ENCODE measurements around the gene CEP57L1.
"Not testable (repeated sequence)": the region's sequence is repeated elsewhere in the genome, so short reads cannot be mapped to it uniquely, and the experiment has no call there.

CEP57L1 gene

GRCh38 chr6:109112663-109113062, 17.4 kb downstream of the CEP57L1 start:
- not testable (repeated sequence) for DNase-seq (ENCODE audit: low spot score)

- no peak for DNase-seq (ENCODE audit: low spot score)
These were observed 22.2 kb downstream of the CEP57L1 start for GRCh38 chr6:109117346-109118035.

DNA sequence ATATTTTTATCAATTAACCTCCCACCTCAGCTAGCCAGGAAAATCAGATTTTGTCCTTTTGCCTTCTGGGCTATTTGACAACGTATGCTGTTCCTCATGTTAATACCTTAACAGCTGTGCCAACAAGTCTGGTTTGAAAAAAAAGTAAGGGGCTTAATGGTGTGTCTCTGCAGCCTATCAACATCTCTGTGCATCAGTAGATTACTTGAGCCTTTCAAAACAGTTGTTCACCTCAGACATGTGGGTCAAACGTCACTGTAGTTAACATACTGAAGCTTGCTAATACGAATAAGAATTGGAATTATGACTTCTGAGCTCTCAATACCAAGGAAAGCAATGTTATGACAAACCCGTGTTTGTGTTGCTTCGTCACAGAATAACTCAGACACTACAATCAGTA, 23.0 kb downstream of the CEP57L1 start:
- no peak for DNase-seq (ENCODE audit: low spot score)

- no peak for DNase-seq (ENCODE audit: low spot score)
These were observed 23.6 kb downstream of the CEP57L1 start for GRCh38 chr6:109118871-109119354.

GRCh38 chr6:109121411-109121810, 26.1 kb downstream of the CEP57L1 start:
- DNase-seq (ENCODE audit: low spot score): no peak

DNA sequence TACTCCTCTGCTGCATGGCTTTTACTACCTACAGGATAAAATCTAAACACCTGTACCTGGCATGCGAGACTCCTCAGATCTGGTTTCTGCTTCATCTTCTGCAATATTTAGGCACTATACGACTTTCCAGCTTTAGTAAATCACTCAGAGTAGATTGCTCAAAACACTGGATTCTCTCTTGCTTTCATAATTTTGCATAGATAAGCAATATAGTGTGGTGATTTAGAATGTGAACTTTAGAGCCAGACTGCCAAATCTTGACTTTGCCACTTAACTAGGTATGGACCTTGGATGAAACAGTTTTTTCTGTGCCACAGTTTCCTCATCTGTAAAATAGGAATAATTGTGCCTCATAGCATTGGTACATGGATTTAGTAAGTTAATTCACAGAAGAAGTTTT, 28.9 kb downstream of the CEP57L1 start:
- DNase-seq (ENCODE audit: low spot score): no peak

DNA sequence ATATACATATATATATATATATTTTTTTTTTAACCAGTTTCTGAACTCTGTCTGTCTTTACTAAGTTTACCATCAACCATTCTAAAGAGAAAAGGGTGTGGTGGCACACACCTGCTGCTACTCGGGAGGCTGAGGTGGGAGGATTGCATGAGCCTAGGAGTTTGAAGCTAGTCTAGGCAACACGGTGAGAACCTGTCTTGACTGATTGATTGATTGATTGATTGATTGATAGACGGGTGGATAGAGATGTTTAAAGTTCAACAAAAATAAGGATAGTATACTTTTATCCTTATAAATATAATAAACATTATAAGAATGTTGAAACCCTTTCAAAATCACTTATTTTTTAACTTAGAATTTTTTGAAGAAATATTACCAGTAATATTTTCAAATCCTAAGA, 30.2 kb downstream of the CEP57L1 start:
- DNase-seq (ENCODE audit: low spot score): no peak

DNA sequence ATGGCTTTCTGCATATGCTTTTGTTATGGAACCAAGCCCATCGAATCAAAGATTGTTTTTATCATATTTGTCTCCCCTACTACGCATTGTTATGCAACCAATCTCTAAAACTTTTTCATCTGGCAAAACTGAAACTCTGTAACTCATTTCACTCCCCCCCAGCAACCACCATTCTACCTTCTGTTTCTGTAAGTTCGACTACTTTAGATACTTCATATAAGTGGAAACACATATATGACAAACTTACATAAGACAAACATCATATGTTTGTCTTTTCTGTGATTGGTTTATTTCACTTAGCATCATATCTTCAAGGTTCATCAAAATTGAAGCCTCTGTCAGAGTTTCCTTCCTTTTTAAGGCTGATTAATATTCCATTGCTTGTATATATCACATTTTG, 34.8 kb downstream of the CEP57L1 start:
- no peak for DNase-seq (ENCODE audit: low spot score)

DNA sequence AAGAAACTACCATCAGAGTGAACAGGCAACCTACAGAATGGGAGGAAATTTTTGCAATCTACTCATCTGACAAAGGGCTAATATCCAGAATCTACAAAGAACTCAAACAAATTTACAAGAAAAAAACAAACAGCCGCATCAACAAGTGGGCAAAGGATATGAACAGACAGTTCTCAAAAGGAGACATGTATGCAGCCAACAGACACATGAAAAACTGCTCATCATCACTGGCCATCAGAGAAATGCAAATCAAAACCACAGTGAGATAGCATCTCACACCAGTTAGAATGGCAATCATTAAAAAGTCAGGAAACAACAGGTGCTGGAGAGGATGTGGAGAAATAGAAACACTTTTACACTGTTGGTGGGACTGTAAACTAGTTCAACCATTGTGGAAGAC, 40.3 kb downstream of the CEP57L1 start:
- DNase-seq (ENCODE audit: low spot score): not testable (repeated sequence)

GRCh38 chr6:109136039-109136438, 40.7 kb downstream of the CEP57L1 start:
- not testable (repeated sequence) for DNase-seq (ENCODE audit: low spot score)

DNA sequence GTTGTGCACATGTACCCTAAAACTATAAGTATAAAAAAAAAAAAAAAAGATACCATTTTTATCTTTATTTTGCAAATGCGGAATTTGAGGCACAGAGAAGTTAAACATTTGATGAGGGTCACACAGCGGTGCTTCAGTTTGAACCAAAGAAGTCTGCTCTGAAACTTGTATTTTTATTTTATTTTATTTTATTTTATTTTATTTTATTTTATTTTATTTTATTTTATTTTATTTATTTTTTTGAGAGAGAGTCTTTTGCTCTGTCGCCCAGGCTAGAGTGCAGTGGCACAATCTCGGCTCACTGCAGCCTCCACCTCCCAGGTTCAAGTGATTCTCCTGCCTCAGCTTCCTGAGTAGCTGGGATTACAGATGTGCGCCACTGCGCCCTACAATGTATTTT, 41.2 kb downstream of the CEP57L1 start:
- not testable (repeated sequence) for DNase-seq (ENCODE audit: low spot score)

DNA sequence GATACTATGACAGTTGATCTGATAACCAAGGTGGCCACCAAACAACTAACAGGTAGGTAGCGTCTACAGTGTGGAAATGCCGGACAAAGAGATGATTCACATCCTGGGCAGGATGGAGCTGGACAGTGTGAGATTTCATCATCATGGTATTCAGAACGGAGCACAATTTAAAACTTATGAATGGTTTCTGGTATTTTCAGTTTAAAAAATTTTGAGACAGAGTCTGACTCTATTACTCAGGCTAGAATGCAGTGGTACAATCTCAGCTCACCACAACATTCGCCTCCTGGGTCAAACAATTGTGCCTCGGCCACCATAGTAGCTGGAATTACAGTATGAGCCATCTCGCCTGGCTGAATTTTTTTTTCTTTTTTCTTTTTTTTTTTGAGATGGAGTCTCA, 43.8 kb downstream of the CEP57L1 start:
- DNase-seq (ENCODE audit: low spot score): peak; percentile 13

DNA sequence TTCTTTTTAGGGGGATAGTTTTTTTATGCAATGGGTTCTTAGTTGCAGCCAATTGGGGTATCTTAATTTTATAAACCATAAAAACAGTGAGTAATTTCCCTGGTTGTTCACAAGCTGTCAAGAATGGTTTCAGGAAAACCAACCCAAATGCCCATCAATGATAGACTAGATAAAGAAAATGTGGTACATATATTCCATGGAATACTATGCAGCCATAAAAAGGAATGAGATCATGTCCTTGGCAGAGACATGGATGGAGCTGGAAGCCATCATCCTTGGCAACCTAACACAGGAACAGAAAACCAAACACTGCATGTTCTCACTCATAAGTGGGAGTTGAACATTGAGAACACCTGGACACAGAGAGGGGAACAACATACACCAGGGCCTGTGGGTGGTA, 46.8 kb downstream of the CEP57L1 start:
- not testable (repeated sequence) for DNase-seq (ENCODE audit: low spot score)

GRCh38 chr6:109143191-109143590, 47.9 kb downstream of the CEP57L1 start:
- no peak for DNase-seq (ENCODE audit: low spot score)

DNA sequence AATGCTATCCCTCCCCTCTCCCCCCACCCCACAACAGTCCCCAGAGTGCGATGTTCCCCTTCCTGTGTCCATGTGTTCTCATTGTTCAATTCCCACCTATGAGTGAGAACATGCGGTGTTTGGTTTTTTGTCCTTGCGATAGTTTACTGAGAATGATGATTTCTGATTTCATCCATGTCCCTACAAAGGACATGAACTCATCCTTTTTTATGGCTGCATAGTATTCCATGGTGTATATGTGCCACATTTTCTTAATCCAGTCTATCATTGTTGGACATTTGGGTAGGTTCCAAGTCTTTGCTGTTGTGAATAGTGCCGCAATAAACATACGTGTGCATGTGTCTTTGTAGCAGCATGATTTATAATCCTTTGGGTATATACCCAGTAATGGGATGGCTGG, 52.9 kb downstream of the CEP57L1 start:
- not testable (repeated sequence) for DNase-seq (ENCODE audit: low spot score)

- DNase-seq (ENCODE audit: low spot score): not testable (repeated sequence)
These were observed 53.4 kb downstream of the CEP57L1 start for GRCh38 chr6:109148716-109149115.

DNA sequence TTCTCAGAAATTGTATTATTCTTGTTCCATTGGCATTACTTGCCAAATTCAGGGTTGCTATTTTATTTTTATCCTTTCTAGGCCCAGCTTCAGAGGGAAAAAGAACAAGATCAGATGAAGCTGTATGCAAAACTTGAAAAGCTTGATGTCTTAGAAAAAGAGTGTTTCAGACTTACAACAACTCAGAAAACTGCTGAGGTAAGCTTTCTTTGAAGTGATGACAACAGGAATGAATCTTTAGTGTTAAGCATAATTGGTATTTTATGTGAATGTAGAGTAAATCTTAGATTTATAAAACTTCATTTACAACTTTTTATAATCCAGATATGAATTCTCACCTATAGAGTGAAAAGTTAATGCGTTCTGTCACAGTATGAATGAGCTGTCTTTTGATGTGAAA, 58.4 kb downstream of the CEP57L1 start:
- DNase-seq (ENCODE audit: low spot score): no peak

GRCh38 chr6:109164331-109164730, 69.0 kb downstream of the CEP57L1 start:
- DNase-seq (ENCODE audit: low spot score): no peak

DNA sequence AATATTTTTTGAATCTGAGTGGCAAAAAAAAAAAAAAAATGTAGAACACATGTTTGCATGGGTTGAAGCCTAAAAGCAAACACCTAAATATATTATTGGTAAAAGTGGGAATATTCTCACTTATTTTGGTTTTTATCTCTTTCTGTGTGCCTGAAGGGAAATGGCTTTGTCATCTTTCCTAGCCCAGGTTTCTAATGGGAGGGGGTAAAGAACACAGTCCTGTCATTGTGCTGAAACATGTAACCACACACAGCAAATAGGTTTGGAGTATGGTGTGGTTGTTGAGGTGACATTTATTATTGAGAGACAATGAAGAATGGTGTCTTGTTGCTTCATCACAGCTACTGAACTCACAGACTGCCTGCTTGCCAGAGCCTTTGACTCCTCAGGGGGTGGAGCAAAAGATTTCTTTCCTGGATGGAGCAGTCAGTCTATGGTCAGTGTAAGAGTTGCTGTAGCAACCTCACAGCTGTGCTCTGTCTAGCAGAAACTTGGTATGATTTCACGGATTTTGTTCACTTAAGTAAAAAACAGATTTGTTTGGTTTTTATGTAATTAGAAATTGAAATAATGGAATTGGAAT, 70.2 kb downstream of the CEP57L1 start:
- DNase-seq (ENCODE audit: low spot score): no peak

- no peak for DNase-seq (ENCODE audit: low spot score)
These were observed 71.4 kb downstream of the CEP57L1 start for GRCh38 chr6:109166673-109167072.

GRCh38 chr6:109167562-109167961, 72.3 kb downstream of the CEP57L1 start:
- DNase-seq (ENCODE audit: low spot score): no peak

DNA sequence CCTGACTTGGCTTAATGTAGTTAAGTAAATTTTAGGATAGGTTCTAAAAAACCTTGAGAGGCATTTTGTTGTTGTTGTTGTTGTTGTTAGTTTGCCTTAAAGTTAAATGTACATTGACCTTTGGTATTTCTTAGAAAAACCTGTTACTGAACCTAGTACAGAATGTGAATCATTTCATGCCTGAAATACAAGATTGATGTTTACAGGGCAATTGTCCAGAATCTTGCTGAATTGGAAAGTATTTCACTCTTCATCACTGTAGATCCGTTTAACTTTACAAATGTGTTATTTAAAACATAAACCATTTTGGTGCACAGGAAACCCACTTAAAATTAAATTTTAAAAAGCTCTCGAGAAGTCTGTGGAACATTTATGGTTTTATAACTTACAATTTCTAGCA, 75.0 kb downstream of the CEP57L1 start:
- no peak for DNase-seq (ENCODE audit: low spot score)

DNA sequence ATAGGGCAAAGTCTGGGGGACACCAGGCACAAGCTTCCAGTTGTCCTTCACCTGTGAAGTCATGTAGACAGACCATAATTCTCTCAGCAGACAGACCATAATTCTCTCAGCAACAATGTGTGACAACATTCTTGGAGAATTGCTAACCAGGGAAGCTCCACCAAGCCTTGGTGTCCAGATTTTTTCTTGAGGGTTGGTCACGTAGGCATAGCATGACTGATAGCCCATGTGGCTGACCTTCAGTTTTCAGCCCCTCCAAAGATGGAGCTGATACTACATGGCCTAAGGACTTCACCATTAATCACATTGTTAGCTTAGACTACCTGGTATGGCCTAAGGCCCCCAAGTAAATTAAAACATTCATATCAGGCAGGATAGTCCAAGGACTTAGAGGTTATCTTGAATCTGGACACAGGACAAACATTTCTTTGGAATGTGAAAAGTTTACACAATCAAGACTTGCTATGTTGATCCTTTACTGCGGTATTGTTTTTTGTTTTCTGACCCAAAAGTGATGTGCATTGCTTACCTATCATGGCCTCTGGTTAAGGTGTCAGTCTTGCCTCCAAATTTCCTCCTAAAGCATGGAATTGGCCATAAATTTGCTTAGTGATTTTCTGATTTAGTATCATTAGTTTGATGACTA, 76.9 kb downstream of the CEP57L1 start:
- DNase-seq (ENCODE audit: low spot score): no peak

Measured in LoVo (cell line).